PC-9 (cell line): Measurements from ENCODE around the gene MBTPS1. TPM values are rescaled to one million over a fixed set of nuclear protein-coding genes. Genes with fewer than 3 reads are reported as not detected.

Experiments used
- BruUV-seq: library from RNA; stranded (reverse); fragments of 400-500 nt; replicated peaks from 2 replicates; lab custom pipeline; 2021; lab: Mats Ljungman, UMichigan
- CTCF ChIA-PET: fragments of 300-600 bp; sonication (Branson Sonifier 250); formaldehyde crosslinking; loops from one replicate; lab custom pipeline; 2022; ENCODE audit warnings: antibody characterized with exemption; lab: Charles Lee
- POLR2A ChIA-PET: fragments of 300-600 bp; sonication (Branson Sonifier 250); formaldehyde crosslinking; loops from one replicate; lab custom pipeline; 2022; ENCODE audit warnings: antibody characterized with exemption; ENCODE audit not compliant: unreplicated experiment; lab: Charles Lee
- DNase-seq, 2 experiments: peaks; one replicate each; pipeline versions ENCODE4 v3.0.0 to v3.0.0-alpha.2; 2015 to 2022; ENCODE audit warnings: mixed read lengths in 1 of 2
- H2AFZ ChIP-seq: fragments of 200-600 bp; sonication (generic); 2 replicates; pipeline ENCODE4 v1.8.1; 2017; ENCODE audit warnings: antibody characterized with exemption
- H3F3A ChIP-seq: fragments of 200-600 bp; sonication (generic); 2 replicates; pipeline ENCODE4 v1.8.1; 2017; ENCODE audit warnings: antibody characterized with exemption, mild to moderate bottlenecking, low read depth; ENCODE audit not compliant: insufficient read depth
- H3K27ac ChIP-seq: fragments of 200-600 bp; sonication (generic); 2 replicates; pipeline ENCODE4 v1.6.1; 2016; ENCODE audit warnings: mixed run types
- H3K27me3 ChIP-seq: fragments of 200-600 bp; sonication (generic); 2 replicates; pipeline ENCODE4 v1.6.1; 2016; ENCODE audit warnings: low read depth, mixed run types; ENCODE audit not compliant: insufficient read depth
- H3K36me3 ChIP-seq: fragments of 200-600 bp; sonication (generic); 2 replicates; pipeline ENCODE4 v1.6.1; 2016; ENCODE audit warnings: low read depth, mixed run types
- H3K4me1 ChIP-seq: fragments of 200-600 bp; sonication (generic); replicated peaks from 2 replicates; pipeline ENCODE4 v1.6.1; 2016; ENCODE audit warnings: mixed run types; ENCODE audit not compliant: insufficient read depth
- H3K4me2 ChIP-seq: fragments of 200-600 bp; sonication (generic); 2 replicates; pipeline ENCODE4 v1.6.1; 2017; ENCODE audit warnings: mixed run types
- H3K4me3 ChIP-seq: fragments of 200-600 bp; sonication (generic); 2 replicates; pipeline ENCODE4 v1.6.1; 2016; ENCODE audit warnings: mixed run types
- H3K79me2 ChIP-seq: fragments of 200-600 bp; sonication (generic); 2 replicates; pipeline ENCODE4 v1.6.1; 2017; ENCODE audit warnings: low read depth, mixed run types
- H3K9me2 ChIP-seq: fragments of 200-600 bp; sonication (generic); 2 replicates; pipeline ENCODE4 v1.8.1; 2017; ENCODE audit warnings: mild to moderate bottlenecking; ENCODE audit not compliant: insufficient read depth
- H3K9me3 ChIP-seq: fragments of 200-600 bp; sonication (generic); 2 replicates; pipeline ENCODE4 v1.8.1; 2016; ENCODE audit warnings: low read depth; ENCODE audit not compliant: insufficient read depth
- H4K20me1 ChIP-seq: fragments of 200-600 bp; sonication (generic); 2 replicates; pipeline ENCODE4 v1.8.1; 2017; ENCODE audit not compliant: insufficient read depth
- EZH2 ChIP-seq: fragments of 200-600 bp; sonication (generic); IDR thresholded peaks from 2 replicates; pipeline ENCODE4 v1.8.0; 2017; ENCODE audit warnings: antibody characterized with exemption, low read depth
- intact Hi-C: fragments of 100-400 bp; cut with micrococcal nuclease; formaldehyde crosslinking; loops from one replicate; pipeline ENCODE4 v1.10.0; 2022; ENCODE audit not compliant: unreplicated experiment
- total RNA-seq: library from RNA; stranded (reverse); gene quantifications from 2 replicates; pipeline ENCODE4 v1.2.3, GENCODE V29; 2021
- TF ChIP-seq, protein P1 (sequence below): fragments of 200-600 bp; sonication (generic); conservative IDR thresholded peaks from 2 replicates; pipeline ENCODE4 v1.6.1; 2017; ENCODE audit warnings: mixed run types, antibody characterized with exemption, mild to moderate bottlenecking, moderate library complexity

The MBTPS1 gene
- total RNA-seq, 1 experiment from 2014 or later: 96.0 TPM

- no peaks in the 10 kb centered on the region for H3F3A ChIP-seq
- H3K9me3 ChIP-seq: no peaks in the 10 kb centered on the region
- H3K27ac ChIP-seq: no peak overlapping the region
- no peaks in the 10 kb centered on the region for H3K9me2 ChIP-seq
- BruUV-seq: no TSS peak
- H4K20me1 ChIP-seq: no peaks in the 10 kb centered on the region
- H3K79me2 ChIP-seq: no peaks in the 10 kb centered on the region
- DNase-seq: no peak
- no peak overlapping the region for H3K4me2 ChIP-seq
- no peaks in the 10 kb centered on the region for H3K4me1 ChIP-seq
- H3K4me3 ChIP-seq: no peak overlapping the region
- no peaks in the 10 kb centered on the region for H3K36me3 ChIP-seq
- POLR2A ChIA-PET: no interaction called here
- intact Hi-C loops: loop anchor here (1.0 kb wide), 1 partner anchor 121 kb away; no protein-coding TSS in a partner anchor
- no peak overlapping the region for H2AFZ ChIP-seq
- CTCF ChIA-PET: no interaction called here
- H3K27me3 ChIP-seq: no peaks in the 10 kb centered on the region
- TF ChIP-seq EZH2: no peak
- TF ChIP-seq, protein P1, sequence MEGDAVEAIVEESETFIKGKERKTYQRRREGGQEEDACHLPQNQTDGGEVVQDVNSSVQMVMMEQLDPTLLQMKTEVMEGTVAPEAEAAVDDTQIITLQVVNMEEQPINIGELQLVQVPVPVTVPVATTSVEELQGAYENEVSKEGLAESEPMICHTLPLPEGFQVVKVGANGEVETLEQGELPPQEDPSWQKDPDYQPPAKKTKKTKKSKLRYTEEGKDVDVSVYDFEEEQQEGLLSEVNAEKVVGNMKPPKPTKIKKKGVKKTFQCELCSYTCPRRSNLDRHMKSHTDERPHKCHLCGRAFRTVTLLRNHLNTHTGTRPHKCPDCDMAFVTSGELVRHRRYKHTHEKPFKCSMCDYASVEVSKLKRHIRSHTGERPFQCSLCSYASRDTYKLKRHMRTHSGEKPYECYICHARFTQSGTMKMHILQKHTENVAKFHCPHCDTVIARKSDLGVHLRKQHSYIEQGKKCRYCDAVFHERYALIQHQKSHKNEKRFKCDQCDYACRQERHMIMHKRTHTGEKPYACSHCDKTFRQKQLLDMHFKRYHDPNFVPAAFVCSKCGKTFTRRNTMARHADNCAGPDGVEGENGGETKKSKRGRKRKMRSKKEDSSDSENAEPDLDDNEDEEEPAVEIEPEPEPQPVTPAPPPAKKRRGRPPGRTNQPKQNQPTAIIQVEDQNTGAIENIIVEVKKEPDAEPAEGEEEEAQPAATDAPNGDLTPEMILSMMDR: no peak
Measured at GRCh38 chr16:84047626-84048025, 69.1 kb downstream of the MBTPS1 start.

GRCh38 chr16:84047206-84047605 is 69.5 kb downstream of the MBTPS1 start:
- DNase-seq: no peak
- no peaks in the 10 kb centered on the region for H3K9me2 ChIP-seq
- H3K4me1 ChIP-seq: no peaks in the 10 kb centered on the region
- TF ChIP-seq EZH2: no peak
- TF ChIP-seq, protein P1: no peak
- H3K4me3 ChIP-seq: no peak overlapping the region
- no peaks in the 10 kb centered on the region for H3K9me3 ChIP-seq
- no peaks in the 10 kb centered on the region for H3K79me2 ChIP-seq
- BruUV-seq: no TSS peak
- CTCF ChIA-PET: interaction anchor here (0.5 kb wide), 1 partner anchor 138 kb away, joined by 3 read pairs; no protein-coding TSS in a partner anchor
- H4K20me1 ChIP-seq: no peaks in the 10 kb centered on the region
- H3K36me3 ChIP-seq: no peaks in the 10 kb centered on the region
- H3F3A ChIP-seq: no peaks in the 10 kb centered on the region
- intact Hi-C loops: no loop called here
- POLR2A ChIA-PET: no interaction called here
- 0 out of 2 replicates have a peak, but pooled peaks cover 2% of the 10 kb centered on the region for H3K27me3 ChIP-seq
- no peak overlapping the region for H2AFZ ChIP-seq
- no peak overlapping the region for H3K4me2 ChIP-seq
- no peak overlapping the region for H3K27ac ChIP-seq

- H3K9me2 ChIP-seq: no peaks in the 10 kb centered on the region
- no TSS peak for BruUV-seq
- intact Hi-C loops: no loop called here
- ChIA-PET POLR2A (no interaction called here), CTCF (no interaction called here)
- no peaks in the 10 kb centered on the region for H4K20me1 ChIP-seq
- no peaks in the 10 kb centered on the region for H3K36me3 ChIP-seq
- no peaks in the 10 kb centered on the region for H3K9me3 ChIP-seq
- peaks cover 14% of the 10 kb centered on the region for H3K27me3 ChIP-seq
- H3K4me1 ChIP-seq: no peaks in the 10 kb centered on the region
- H2AFZ ChIP-seq: no peak overlapping the region
- H3K79me2 ChIP-seq: no peaks in the 10 kb centered on the region
- H3K4me2 ChIP-seq: no peak overlapping the region
- no peaks in the 10 kb centered on the region for H3F3A ChIP-seq
- no peak overlapping the region for H3K4me3 ChIP-seq
- no peak for DNase-seq
- no peak overlapping the region for H3K27ac ChIP-seq
- TF ChIP-seq, protein P1: no peak
- TF ChIP-seq EZH2: no peak
Measured at GRCh38 chr16:84045818-84046470, 70.8 kb downstream of the MBTPS1 start.
